Measurements from ENCODE around the gene PNMA8B.

The PNMA8B gene

DNA sequence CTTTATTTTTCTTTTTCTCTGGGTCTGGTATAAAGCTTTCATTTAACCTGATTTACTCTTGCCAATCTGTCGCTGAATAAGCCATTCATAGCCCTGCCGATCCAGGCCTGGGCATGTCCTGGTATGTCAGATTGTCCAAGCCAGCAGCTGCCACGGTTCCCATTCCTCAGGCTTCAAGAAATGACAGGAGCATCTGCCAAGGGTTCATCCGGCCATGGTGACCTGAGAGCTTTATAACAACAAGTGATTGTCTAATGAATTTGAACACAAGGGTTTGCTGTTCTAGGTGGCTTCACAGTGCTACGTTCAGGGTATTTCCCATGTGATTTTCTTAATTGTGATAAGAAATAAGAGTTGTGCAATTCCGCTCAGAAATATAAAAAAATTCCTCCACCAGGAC is 44.3 kb downstream of the PNMA8B start:
- DNase-seq = no peak

DNA sequence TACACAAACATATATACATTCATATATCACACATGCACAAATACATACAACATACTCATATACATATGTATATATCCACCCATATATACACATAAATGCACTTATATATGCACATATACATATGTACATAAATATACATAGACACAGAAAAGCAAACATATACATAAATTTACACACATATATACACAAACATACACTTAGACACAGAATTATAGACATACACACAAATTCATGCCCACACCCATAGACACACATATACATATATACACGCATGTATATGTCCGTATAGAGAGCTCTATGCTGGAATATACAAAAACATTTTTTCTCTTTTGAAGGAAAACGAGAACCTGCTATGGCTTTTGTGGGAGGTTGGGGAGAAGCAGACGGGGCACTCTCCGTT is 44.9 kb downstream of the PNMA8B start:
- no peak for DNase-seq

DNA sequence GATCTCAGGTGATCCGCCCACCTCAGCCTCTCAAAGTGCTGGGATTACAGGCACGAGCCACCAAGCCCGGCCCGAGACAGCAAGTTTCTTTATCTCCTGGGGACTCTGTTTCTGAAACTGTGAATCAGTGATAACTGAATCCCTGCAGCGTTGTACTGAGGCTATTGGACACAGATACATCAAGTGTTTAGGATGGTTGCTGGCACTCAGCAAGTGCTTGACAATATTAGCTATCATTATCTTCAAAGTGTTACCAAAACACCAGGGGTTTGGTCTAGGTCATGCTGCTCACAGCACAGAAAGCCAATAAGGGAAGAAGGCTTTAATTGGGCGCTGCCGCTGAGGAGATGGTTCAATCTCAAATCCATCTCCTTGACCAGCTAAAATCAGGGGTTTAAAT is 46.4 kb downstream of the PNMA8B start:
- DNase-seq = no peak

GRCh38 chr19:46448601-46449000 is 47.1 kb downstream of the PNMA8B start:
- no peak for DNase-seq

DNA sequence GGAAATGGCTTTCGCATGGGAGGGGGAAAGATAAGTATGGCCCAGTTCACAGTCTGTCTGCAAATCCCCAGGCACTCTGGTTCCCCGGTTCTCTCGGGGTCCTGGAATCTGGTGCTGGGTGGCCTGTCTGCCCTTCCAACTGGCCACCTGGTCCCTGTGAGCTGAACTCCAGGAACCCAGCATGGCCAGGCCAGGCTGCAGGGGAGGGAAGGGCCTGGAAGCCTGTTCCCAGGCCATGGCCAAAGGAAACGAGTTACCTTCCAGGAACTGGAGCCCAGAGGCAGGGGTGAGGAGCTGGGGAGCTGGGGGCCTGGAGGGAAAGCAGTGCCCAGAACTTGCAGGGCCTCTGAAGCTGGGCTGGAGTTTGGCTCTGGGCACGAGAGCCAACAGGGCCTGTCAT is 47.8 kb downstream of the PNMA8B start:
- DNase-seq = no peak

DNA sequence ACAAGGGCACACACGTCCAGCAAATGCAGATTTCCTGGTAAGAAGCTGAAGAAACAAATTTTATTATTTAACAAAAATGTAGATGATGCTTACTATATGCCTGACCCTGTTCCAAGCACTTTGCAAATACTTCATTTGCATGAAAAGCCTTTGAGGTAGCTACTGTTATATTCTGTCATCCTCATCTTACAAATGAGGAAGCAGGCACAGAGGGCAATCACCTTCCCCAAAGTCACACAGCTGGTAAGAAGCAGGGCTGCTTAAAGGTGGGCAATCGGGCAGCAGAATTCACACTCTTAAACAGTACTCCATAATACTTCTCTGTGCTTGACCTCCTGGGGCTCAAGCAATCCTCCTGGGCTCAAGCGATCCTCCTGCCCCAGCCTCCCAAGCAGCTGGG is 48.7 kb downstream of the PNMA8B start:
- DNase-seq = no peak

DNA sequence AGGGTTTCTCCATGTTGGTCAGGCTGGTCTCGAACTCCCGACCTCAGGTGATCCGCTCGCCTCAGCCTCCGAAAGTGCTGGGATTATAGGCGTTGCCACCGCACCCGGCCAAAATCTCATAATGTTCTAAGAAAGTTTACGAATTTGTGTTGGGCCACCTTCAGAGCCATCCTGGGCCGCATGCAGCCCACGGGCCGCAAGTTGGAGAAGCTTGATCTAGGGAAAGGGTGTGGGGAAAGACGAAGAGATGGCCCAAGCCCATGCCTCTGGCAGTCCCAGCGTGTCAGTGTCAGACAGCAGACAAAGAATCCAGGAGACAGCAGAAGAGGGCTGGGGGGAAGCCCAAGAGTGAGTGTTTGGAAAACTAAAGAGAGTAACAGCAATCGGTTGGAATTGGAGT is 49.6 kb downstream of the PNMA8B start:
- no peak for DNase-seq

DNA sequence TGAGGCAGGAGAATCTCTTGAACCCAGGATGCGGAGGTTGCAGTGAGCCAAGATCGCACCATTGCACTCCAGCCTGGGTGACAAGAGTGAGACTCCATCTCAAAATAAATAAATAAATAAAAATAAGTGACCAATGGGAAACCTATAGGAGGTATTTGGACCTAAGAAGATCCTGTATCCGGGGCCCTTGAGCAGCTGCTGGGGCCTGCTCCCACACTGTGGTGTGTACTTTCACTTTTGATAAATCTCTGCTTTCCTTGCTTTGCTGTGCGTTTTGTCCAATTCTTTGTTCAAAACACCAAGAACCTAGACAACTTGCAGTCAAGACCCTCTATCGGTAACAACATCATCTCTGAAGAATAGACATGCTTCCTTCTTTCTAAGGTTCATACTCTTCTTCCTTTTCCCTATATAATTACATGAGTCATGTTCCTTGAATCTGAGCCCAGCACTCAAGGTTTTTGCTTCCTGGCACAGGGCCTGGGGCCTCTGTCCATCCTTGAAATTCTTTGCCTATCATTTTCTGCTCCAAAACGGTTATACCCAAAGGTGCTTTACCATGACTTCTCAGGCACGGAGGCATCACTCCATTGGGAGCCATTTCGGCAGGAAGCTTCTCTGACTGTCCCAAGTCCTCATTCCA is 52.7 kb downstream of the PNMA8B start:
- DNase-seq = no peak

GRCh38 chr19:46441866-46442265 is 53.8 kb downstream of the PNMA8B start:
- no peak for DNase-seq
